DMS 273 (cell line): ENCODE measurements around the gene MAGI1.
A peak's percentile ranks its signal among the peaks of the same experiment; 100 is the strongest.

ENCODE experiments used
- DNase-seq: peaks from one replicate; lab custom pipeline; 2025; ENCODE audit not compliant: unreplicated experiment; lab: John Stamatoyannopoulos, UW

The MAGI1 gene

DNA sequence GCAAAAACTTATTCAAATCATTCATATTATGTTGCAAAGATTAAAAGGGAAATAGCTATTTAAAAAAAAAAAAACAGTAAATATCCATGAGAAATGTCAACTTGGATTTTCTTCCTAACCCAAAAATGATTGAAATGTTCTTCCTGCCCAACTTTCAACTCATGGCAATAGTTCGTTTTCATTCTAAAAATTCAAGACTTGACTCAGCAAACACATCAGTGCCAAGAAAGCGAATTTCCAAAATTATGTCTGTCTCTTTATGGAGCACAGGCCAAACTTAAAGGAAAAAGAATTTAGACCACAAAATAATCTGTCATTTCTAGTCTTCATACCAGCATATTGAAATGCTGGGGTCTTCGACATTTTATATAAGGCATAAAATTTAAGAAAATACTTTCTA lies 63.7 kb downstream of the MAGI1 start:
- DNase-seq = no peak

DNA sequence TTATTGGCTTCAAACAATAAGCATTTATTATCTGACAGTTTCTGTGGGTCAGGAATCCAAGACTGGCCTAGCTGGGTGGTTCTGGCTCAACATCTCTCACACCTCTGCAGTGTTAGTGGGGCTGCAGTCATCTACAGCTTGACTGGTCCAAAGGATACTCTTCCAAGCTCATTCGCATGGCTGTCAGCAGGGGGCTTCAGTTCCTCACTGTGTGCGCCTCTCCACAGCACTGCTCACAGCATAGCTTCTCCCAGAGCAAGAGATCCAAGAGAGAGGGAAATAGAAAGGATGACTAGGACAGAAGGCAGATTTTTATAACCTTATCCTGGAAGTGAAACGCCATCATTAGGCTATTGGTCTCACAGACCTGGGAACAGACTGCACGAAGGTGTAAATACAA lies 64.2 kb downstream of the MAGI1 start:
- no peak for DNase-seq

DNA sequence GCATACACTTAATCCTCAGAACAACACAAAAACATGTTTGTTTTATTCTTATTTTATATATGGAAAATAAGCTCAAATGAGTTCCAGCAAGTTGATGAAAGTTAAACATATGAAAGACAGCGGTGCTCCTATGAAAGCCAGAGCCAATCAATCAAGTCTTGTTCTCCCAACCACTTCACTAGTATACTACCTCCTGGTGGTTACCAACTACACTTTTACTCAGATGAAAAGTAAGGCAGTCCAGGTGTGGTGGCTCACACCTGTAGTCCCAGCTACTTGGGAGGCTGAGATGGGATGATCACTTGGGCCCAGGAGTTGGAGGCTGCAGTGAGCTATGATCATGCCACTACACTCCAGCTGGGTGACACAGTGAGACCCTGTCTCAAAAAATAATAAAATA lies 66.0 kb downstream of the MAGI1 start:
- DNase-seq = no peak

DNA sequence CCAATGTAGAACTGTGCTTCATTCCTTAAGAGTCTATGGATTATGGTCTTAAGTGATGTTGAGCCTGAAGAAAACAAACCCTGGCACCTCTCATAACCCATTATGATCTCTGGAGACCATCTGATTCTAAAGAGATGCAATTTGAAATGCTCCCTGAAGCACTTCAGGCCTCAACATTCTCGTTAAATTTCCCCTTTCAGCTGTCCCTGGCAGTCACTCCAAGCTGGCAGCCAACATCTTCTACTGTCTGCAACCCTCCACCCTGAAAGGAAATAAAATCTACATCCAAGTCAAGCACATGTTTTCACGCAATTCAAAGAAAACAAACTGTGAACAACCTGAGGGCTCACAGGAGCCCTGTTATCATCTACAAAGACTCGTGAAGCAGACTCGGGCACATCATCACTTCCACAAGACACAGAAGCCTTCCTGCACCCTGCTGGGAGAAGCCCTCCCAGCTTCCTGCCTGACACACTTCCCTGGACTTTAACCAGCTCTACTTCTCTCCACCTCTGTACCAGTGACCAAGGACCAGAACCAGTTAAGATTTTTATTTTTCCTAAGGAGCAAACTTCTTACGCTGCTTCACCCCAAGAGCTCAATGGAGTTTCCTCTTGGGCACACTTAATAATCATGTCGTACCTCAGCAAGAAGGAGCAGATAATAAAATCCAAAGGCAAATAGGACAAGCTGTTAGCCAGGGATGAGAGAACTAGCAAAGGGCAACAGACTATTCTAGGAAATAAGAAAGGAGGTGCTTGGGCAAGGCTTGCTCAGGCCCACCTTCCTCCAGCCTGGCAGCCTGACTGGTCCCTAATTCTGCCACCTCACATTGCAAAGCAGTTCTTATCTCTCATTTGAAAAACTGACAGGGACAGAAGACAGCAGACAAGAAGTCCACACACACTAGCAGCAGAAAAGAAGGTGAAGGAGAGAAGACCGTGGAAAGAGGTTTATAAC lies 67.1 kb downstream of the MAGI1 start:
- DNase-seq = no peak

DNA sequence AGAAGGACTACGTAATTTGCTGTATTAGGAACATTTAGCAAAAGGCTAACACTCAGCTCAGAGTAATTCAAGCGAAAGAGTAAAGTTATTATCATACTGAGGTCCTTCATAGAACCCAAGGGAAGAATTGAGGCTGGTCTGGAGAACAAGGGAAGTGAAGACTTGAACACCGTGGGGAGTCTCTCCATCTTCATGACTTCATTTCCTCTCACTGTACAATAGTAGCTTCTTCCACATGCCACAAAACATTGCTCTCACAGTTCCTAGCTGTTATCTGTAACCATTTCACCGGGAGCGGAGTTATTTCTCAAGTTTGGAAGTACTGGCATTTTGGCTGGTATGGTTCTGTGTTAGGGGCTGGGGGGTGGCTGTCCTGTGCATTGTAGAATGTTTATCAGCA lies 69.7 kb downstream of the MAGI1 start:
- DNase-seq = no peak

DNA sequence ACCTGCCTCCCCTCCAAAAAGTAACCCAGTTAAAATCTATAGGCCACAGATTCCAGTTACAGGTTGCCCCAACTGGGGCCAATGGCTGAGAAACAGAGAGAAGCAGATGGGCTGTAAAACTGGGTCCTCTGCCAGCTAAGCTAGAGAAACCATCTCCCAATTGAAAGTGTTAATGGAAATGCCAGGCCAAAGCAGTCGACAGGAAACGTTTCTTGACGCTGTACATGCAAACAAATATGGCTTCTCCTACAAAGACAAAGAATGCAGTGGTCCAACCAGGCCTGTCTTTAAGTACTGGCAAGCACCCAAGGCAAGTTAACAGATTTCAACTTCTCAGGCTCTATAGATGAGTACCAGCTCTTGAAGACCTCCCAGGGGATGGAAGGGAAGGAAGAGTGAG lies 71.3 kb downstream of the MAGI1 start:
- DNase-seq = peak; percentile 70

DNA sequence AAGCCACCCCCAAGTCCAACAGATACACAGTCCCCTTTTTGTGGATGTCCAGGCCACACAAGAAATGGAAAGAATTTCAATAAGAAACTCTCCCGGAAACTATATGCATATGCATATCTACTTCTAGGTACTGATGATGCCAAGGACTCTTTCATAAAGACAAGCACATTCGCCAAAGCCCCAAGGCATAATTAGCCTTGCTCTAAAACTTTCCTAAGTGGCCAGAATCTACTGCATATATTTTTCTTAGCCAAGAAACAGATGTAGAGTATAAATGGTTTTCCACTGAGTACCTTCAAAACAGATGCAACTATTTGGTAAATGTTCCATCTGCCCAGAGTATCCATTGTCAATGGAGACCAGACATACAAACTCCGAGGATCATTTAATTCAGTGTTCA lies 73.9 kb downstream of the MAGI1 start:
- no peak for DNase-seq

DNA sequence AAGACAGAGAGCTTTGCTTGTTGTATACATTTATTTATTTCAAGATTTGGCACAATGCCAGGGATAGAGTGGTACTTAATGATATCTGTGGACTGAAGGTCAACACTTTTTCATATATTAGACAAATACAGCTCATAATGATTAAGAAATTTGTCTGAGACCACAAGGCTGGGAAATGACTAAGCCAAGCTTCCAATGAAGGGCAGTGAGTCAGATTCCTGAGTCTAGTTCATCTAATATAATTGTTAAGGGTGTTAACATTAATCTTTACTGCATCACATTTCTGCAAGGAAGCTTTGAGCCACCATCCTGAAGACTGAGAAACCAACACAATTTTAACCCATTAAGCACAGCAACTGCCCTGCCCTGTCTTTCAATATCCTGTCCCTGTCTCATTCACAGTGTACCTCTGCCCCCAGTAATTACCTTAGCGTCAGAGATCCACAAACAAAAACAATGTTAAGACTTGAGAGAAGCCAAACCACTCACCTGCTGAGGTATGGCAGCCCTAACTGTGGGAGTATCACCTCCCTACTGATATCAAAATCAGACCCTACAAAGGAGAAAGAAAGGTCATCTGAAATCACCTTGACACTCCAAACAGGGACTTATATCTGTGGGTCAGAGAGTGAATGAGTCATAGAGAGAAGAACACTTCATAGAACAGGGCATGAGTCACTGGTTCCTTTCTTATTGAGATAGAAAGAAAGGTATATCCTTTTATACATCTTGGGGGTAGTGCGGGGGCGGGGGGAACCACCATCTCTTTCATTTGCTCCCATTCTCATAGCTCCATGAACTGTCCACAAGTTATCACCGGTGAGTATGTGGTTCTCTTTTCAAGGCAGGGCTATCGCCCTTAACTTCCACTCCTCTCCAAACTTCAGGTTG lies 74.7 kb downstream of the MAGI1 start:
- DNase-seq = no peak

DNA sequence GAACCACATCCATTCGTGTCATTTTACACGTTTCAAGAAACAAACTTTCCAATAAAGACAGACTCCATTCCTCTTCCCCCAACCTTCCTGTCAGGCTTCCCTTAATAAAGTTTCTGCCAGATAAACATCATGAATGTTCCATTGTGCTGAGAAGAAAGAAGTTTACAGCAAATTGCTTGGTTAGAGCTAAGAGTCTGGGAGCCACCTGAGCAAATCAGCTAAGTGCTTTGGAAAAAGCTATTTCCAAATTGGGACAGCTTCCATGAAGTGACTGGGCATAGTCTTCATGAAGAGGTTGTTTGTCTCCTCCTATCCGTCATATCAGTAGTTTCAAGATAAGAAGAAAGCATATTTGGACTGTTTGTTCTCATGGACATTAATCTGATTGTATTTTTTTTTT lies 77.0 kb downstream of the MAGI1 start:
- DNase-seq = no peak

DNA sequence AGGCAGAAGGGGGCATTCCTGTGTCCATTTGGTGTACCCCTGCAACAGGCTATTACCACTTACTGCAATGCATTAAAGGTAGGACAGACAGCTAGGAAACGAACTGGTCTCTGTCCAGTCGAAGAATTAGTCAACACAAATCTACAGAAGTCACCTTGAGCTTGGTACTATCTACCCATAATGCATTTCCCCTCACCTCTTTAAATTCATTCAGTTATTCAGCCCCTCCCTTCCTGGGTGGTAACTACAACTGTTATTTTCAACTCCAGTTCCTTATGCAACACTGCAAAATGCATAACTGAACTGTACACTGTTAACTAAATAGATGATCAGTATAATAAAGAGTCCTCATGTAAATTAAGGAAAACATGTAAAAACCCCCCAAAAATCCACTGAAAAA lies 77.6 kb downstream of the MAGI1 start:
- no peak for DNase-seq

DNA sequence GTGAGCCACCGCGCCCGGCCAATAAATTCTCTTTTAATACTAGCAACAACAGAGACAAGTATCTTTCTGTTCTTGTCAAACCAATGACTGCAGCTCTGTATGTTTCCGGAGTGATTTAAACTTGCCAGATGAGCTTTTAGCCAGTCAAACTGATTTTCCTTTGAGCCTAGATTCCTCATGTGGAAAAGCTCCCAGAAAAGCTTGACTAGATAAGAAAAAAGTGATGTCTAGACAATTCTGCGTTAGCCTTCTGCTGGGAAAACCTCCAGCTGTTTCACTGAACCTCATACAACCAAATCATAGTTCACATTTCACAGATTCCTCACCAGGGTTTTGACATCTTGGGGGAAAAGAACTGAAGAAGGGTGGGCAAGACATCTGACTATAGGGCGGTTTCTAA lies 78.6 kb downstream of the MAGI1 start:
- no peak for DNase-seq

DNA sequence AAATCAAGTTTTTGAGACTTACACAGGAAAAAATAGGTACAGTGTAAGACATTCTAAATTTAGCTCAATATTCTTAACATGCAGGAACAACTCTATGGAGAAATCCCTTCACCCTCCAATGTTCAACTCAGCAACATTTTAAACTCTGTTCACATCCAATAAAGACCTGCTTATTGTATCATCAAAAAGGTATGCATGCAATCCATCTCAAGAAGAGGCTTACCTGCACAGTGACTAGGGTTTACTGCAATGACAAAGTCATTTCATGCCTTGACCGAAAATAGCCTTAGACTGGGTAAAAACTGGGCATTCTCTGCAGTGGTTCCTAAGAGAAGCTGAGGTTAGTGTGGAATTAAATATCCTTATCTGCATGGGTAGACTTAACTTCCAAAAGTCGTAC lies 80.5 kb downstream of the MAGI1 start:
- DNase-seq = no peak

DNA sequence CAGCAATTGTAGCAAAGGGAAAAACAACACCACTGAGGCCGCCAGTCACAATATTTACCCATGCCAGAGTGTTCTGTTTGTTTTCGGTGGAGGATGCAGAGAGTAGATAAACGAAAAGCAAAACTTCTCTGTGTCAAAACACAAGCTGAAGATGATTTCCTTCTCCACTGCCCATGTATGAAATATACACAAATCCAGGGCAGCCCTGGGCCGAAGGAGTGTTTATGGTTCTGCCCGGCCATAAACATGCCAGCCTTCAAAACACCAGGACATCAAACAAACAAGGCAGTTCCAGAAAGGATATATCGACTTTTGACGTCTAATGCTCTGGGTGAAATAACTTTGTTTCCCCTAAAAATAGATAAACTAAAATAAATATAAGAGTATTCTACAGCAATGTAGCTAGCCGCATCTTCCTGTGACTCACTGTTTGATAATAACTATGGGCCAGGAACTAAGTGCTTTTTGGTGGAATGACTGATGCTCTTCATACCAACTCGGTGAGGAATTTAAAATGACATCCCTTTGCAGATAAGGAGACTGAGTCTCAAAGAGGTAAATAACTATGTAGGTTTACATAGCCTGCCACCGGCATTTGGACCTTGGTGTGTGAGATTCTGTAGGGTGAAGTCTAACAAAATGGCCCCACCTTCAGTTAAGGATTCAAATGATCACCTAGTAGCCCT lies 82.8 kb downstream of the MAGI1 start:
- DNase-seq = no peak

DNA sequence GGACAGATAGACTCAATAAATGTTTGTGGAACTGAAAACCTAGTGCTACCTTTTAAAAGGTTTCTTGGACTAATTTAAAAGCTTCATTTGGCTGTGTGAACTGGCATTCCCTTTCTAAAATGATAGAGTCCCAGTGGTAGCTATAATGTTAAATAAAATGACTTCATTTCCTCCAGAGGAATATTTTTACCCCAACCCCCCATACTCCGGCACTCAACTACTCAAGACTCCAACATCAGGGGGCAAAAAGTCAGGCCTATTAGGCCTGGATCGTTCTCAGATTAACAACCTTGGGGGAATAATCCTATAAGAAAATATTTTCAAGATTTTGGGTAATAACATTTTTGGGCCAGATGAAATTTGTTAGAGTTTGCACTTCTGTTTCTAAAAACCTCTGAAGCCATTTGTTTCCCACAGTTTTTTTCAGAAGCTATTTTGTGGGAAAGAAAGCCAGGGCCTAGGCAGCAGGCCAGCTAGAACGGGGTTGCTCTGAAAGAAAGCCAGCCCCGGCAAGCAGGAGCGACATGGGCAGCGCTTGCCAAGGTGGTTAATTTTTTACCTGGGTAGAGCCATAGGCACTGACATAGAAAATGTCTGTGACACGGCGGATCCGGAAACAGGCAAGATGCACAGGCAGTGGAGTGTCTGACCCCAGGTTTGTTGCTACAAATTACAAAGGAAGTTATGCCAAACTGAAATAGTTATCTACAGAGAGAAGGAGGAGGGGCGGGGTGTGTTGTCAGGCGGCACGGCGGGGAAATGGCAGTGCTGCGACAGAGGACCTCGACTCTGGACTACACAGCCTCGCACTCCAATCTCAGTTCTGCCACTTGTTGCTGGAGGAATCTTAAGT lies 84.6 kb downstream of the MAGI1 start:
- no peak for DNase-seq

DNA sequence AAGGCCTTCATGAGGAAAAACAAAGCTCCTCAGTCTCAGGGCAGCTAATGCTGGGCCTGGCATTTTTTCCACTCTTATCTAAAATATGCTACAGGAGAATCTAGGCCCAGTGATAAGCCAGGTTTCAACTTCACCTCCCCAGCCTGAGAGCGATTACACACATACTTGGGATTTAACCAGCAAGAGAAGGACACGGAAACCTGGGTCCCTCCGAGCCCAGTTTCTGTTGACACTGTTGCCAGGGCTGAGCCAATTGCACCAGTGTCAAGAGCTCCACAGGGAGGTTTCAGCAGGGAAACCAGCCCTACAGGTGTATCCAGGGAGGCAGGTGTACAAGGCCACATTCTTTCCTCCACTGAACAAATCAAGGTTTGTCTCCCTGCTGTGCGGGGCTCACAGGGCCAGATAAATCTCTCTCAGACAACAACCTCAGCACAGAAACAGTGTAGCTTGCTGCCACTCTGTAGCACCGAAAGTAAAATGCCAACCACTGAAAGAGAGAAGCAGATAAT lies 85.4 kb downstream of the MAGI1 start:
- no peak for DNase-seq

DNA sequence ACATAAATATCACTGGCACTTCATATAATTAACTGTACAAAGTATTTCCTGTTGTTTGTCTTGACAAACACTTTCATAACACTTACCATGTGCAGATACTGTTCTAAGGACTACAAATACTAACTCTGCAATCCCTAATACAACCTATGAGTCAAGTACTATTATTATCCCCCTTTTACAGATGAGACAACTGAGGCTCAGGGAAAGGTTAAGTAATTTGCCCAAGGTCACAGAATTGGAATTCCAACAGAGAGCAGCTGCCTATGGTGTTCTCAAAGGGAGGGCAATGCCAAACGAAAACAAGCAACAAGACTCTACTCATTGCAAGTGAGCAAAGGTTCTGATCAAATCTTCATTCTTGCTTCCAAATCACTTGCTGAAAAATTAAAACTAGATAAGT lies 85.9 kb downstream of the MAGI1 start:
- DNase-seq = no peak

DNA sequence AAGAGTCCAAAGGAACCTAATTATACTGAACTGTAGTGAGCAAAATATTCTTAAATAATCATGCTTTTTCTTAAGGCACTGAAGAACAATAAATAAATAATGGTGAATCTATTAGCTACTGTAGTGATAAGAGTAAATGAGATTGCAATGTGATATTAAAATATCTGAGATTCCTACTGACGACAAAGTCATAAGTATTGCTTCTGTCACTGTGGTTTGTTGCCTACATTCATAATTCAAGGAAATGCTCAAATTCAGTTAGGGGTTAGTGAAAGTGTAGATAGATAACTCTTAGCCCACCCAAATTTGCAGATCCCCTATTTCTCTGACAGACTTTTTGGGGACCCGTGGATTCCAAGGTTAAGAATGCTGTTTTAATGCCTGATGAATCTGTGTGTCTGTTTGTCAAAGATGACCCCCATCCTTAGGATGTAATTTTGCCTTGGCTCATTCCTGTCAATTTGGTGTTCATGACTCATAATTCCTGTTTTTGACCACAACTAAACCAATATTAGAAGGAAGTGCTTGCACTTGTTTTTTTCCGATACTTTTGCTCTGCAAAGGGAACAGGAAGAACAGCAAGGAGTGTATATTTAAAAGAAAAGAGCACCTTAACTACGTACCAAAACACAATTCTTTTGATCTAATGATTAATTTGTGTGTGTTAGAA lies 86.7 kb downstream of the MAGI1 start:
- no peak for DNase-seq

DNA sequence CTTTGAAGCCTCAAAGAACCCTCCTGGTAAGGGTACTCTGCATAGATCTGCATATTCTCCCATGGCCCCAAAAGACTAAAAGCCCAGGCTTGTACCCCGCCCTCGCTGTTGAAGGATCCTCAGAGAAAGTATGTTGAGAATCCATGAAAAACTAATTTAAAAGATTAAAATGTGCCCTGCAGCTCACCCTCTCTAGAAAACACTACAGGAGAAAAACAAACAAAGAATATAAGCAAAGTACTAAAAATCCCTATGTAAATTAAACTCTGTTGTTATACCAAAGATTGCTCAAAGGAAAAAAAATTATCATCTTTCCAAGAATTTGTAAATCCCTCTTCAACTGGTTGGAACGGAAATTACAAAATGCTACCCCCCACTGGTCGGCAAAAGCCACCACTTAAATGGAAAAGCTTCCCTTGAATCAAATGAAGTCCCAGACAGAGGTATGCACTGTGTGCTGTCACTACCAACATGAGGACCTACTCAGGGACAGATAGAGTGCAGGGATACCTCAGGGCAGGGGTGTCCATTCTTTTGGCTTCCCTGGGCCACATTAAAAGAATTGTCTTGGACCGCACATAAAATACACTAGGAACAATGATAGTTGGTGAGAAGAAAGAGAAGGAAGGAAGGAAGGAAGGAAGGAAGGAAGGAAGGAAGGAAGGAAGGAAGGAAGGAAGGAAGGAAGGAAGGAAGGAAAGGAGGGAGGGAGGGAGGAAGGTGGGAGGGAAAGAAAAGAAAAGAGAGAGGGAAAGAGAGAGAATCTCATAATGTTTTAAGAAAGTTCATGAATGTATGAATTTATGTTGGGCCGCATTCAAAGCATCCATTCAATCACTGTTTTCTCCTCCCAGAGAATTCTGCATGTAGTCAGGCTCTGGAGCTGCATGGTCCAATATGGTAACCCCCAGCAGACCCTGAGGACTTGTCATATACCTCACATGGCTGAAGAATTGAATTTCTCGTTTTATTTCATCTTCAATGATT lies 88.1 kb downstream of the MAGI1 start:
- DNase-seq = no peak
